T-helper 17 cell (primary cell): ENCODE measurements around the gene DNAH14. TPM values are rescaled to one million over a fixed set of nuclear protein-coding genes. Genes with fewer than 3 reads are reported as not detected.
A peak's percentile ranks its signal among the peaks of the same experiment; 100 is the strongest.
"Not testable (repeated sequence)": the region's sequence is repeated elsewhere in the genome, so short reads cannot be mapped to it uniquely, and the experiment has no call there.

ENCODE experiments used
- ATAC-seq: fragments of 150-1000 bp; cut with Tn5 transposase; 2 replicates; pipeline ENCODE4 v1.10.0; 2021; ENCODE audit warnings: mild to moderate bottlenecking, moderate library complexity
- DNase-seq, 3 donors: peaks; one replicate each; pipeline versions ENCODE4 v3.0.0 to v3.0.0-alpha.2; 2020 to 2021
- H3K9me3 ChIP-seq: one replicate; pipeline ENCODE4 v1.7.0; 2013; ENCODE audit warnings: low read length, mild to moderate bottlenecking; ENCODE audit not compliant: control insufficient read depth, poor library complexity, severe bottlenecking
- H3K27ac Mint-ChIP-seq: one replicate; pipeline ENCODE4 v1.8.0; 2022; ENCODE audit warnings: mild to moderate bottlenecking, moderate library complexity, mixed read lengths
- H3K27me3 Mint-ChIP-seq: one replicate; pipeline ENCODE4 v1.8.0; 2022; ENCODE audit warnings: mixed read lengths
- H3K36me3 Mint-ChIP-seq: one replicate; pipeline ENCODE4 v1.8.0; 2022; ENCODE audit warnings: low read depth, mixed read lengths
- H3K4me1 Mint-ChIP-seq: one replicate; pipeline ENCODE4 v1.8.0; 2022; ENCODE audit warnings: mild to moderate bottlenecking, mixed read lengths
- H3K4me3 Mint-ChIP-seq: one replicate; pipeline ENCODE4 v1.8.0; 2022; ENCODE audit warnings: mild to moderate bottlenecking, moderate library complexity, mixed read lengths
- total RNA-seq, 4 donors: library from RNA in 2 of 4; stranded (reverse) in 2 of 4; gene quantifications; one replicate each; pipeline ENCODE4 v1.2.3 and lab custom pipeline; 2022 to 2026

DNAH14 gene
- total RNA-seq, 2 donors from 2014 or later, result 1.1 TPM; not detected in 1

DNA sequence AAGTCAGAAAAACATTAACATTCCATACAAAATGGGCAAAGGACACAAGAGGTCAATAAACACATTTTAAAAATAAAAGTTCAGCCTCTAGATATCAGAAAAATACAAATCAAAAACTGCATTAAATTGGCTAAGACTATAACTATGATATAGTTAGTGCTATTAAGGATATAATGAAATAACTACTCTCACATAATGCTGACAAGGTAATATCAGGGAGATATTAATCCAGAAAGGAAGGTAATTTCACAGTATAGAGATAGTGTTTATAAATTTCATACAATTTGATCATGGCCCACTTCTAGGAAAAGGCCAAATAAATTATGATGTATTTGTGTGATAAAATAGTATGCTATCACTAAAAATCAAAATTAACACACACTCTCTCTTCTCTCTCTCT is 436.5 kb downstream of the DNAH14 start:
- H3K9me3 ChIP-seq, result no peaks in the 10 kb centered on the region
- no peak overlapping the region for H3K4me3 Mint-ChIP-seq
- DNase-seq (no peak), ATAC-seq (no peak)
- peaks cover 27% of the 10 kb centered on the region for H3K27me3 Mint-ChIP-seq
- no peaks in the 10 kb centered on the region for H3K4me1 Mint-ChIP-seq
- no peak overlapping the region for H3K27ac Mint-ChIP-seq
- no peaks in the 10 kb centered on the region for H3K36me3 Mint-ChIP-seq

DNA sequence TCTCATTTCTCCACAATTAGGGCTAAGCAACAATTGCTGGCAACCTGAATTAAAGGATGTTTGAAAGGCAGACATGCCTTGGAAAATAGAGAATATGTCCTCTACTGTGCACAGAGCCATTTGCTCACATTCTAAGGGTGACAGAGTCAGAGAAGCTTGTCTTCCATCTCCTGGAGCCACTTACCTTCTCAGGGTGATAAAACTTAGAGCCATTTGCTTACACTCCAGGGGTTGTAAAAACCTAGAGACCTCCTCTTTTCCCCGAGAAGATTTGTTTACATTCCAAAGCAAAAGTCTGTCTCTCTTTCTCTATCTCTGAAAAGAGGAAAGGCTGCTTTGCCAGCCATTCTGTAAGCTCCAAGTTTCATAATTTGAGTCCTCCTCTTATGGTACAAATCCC is 437.1 kb downstream of the DNAH14 start:
- no peak overlapping the region for H3K27ac Mint-ChIP-seq
- DNase-seq, result no peak
- H3K4me1 Mint-ChIP-seq, result no peaks in the 10 kb centered on the region

DNA sequence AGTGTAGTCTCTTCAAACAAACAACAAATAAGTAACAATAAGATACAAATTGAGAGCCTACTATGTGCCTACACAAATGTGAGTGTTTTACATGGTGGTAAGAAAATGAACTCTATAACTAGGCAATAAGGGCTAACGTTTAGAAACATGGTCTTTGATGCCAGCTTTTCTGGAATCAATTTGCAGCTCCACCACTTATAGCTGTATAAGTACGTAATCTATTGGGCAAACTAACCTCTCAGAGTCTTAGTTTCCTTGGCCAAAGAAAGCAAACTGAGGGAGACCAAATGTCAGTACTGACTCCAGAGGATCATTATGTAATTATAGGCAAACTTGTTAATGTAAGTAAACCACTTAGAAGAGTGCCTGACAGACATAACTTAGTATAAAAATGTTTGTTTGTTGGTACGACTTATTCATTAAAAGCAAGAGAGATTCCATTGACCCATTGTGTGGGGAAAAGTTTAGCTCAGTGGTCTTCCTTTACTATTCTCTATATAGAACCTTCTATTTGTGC is 438.6 kb downstream of the DNAH14 start:
- no peak for DNase-seq
- no peak overlapping the region for H3K27ac Mint-ChIP-seq
- H3K4me3 Mint-ChIP-seq, result no peak overlapping the region
- no peaks in the 10 kb centered on the region for H3K9me3 ChIP-seq
- no peaks in the 10 kb centered on the region for H3K36me3 Mint-ChIP-seq
- H3K27me3 Mint-ChIP-seq, result peaks cover 27% of the 10 kb centered on the region
- no peaks in the 10 kb centered on the region for H3K4me1 Mint-ChIP-seq
- ATAC-seq, result no peak

More for the DNA sequence above, 437.1 kb downstream of the DNAH14 start:
- H3K36me3 Mint-ChIP-seq, result no peaks in the 10 kb centered on the region
- ATAC-seq, result no peak
- H3K27me3 Mint-ChIP-seq, result peaks cover 27% of the 10 kb centered on the region
- H3K4me3 Mint-ChIP-seq, result no peak overlapping the region
- no peaks in the 10 kb centered on the region for H3K9me3 ChIP-seq

DNA sequence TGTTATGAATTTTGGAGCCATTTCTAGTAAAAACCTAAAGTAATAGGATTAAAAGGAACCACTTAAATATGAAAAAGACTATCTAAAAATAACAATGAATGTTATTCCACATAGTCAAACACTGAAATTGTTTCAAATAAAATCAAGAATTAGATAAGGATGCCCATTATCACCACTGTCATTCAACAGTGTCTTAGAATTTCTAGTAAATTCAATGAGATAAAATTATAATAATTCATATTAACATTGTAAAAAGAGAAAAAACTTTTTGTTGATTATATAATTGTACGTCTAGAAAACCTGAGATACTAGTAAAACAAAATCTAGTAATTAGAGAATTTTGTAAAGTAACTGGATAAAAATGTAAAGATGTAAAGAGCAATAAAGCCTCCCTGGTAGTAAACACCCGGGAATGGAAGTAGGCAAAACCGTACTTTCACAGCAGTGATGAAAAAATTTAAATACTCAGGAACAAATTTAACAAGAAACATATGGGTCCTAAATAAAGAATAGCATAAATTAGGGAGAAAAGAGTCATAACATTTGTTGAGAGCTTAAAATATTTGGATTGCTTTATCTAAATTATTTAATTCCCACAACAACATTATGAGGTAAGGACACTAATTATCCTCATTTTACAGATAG is 442.0 kb downstream of the DNAH14 start:
- no peak overlapping the region for H3K4me3 Mint-ChIP-seq
- no peaks in the 10 kb centered on the region for H3K9me3 ChIP-seq
- ATAC-seq, result no peak
- H3K27me3 Mint-ChIP-seq, result peaks cover 15% of the 10 kb centered on the region
- no peak overlapping the region for H3K27ac Mint-ChIP-seq
- H3K36me3 Mint-ChIP-seq, result no peaks in the 10 kb centered on the region
- no peaks in the 10 kb centered on the region for H3K4me1 Mint-ChIP-seq
- no peak for DNase-seq

DNA sequence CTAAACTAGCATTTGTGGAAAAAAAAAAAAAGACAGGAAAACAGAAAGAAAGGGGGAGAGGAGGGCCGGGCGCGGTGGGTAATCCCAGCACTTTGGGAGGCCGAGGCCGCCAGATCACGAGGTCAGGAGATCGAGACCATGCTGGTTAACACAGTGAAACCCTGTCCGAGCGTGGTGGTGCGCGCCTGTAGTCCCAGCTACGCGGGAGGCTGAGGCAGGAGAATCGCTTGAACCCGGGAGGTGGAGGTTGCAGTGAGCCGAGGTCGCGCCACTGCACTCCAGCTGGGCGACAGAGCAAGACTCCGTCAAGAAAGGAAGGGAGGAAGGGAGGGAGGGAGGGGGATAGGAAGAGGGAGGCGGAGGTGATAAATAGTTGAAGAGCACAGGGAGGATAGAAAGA is 443.7 kb downstream of the DNAH14 start:
- ATAC-seq (no peak), DNase-seq (no peak)
- no peaks in the 10 kb centered on the region for H3K36me3 Mint-ChIP-seq
- H3K27ac Mint-ChIP-seq, result no peak overlapping the region
- peaks cover 3% of the 10 kb centered on the region for H3K27me3 Mint-ChIP-seq
- no peaks in the 10 kb centered on the region for H3K9me3 ChIP-seq
- H3K4me3 Mint-ChIP-seq, result no peak overlapping the region
- no peaks in the 10 kb centered on the region for H3K4me1 Mint-ChIP-seq

DNA sequence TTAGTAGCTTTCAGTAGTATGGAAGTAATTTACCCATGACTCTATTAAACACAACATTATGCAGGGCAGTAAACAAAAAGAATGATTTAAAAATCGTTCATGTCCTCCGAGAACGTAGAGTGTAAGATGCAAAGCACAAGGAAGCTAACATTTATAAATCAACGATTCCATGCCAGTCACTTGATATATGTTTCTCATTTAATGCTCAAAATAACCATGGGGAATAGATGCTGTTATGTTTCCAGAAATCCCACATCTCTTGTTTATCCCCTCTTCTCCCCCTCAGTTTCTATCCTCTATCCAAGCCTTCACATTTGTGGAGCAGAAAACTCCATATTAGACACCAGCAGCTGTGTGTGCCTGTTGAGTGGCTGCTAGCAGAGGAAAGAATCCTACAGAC is 445.5 kb downstream of the DNAH14 start:
- H3K27ac Mint-ChIP-seq, result no peak overlapping the region
- DNase-seq (no peak), ATAC-seq (no peak)
- H3K9me3 ChIP-seq, result no peaks in the 10 kb centered on the region
- no peaks in the 10 kb centered on the region for H3K27me3 Mint-ChIP-seq
- H3K4me3 Mint-ChIP-seq, result no peak overlapping the region
- H3K36me3 Mint-ChIP-seq, result no peaks in the 10 kb centered on the region
- peaks cover under 1% of the 10 kb centered on the region for H3K4me1 Mint-ChIP-seq

DNA sequence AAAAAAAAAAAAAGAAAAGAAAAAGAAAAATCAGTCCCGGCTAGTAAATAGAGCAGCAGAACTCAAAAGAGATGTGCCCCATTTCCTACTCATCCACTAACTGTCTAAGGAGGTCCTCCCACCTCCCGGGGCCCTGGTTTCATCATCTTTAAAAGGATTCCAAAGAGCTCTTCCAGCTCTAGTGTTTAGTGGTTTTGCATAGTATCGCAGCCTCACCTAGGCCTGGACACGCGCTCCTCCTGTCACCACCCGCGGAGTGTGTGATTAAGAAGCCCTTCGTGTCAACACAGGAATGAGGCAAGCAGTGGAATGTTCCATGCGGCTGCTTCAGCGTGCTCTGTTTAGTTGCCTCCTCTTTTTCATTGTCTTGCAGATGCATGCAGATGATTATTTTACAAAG is 449.4 kb downstream of the DNAH14 start:
- Mint-ChIP-seq H3K36me3 (no peaks in the 10 kb centered on the region), H3K4me1 (peaks cover 2% of the 10 kb centered on the region)
- DNase-seq, result no peak

DNA sequence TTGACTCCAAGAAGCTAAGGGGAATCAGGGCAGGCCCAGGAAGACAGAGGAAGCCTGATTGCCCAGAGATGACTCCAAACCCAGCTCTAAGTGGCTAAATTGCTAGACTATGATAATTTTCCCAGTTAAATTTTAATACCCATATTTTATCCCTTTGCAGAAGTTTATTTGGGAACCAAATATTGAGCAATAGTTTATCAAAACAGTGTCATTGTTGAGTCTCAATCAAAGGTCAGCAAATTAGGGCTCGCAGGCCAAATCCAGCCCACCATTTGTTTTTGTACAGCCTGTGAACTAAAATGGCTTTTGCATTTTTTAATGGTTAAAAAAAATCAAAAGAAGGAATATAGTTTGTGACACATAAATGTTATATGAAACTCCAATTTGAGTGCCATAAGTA is 451.2 kb downstream of the DNAH14 start:
- H3K27ac Mint-ChIP-seq, result peak overlapping the region; percentile 67
- H3K4me3 Mint-ChIP-seq, result no peak overlapping the region

More for the DNA sequence above, 449.4 kb downstream of the DNAH14 start:
- no peaks in the 10 kb centered on the region for H3K27me3 Mint-ChIP-seq
- no peak overlapping the region for H3K27ac Mint-ChIP-seq
- H3K4me3 Mint-ChIP-seq, result no peak overlapping the region
- no peaks in the 10 kb centered on the region for H3K9me3 ChIP-seq
- no peak for ATAC-seq

DNA sequence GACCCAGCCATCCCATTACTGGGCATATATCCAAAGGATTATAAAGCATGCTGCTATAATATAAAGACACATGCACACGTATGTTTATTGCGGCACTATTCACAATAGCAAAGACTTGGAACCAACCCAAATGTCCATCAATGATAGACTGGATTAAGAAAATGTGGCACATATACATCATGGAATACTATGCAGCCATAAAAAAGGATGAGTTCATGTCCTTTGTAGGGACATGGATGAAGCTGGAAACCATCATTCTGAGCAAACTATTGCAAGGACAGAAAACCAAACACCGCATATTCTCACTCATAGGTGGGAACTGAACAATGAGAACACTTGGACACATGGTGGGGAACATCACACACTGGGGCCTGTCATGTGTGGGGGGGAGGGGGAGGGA is 457.4 kb downstream of the DNAH14 start:
- H3K4me1 Mint-ChIP-seq, H3K4me3 Mint-ChIP-seq, H3K36me3 Mint-ChIP-seq, DNase-seq, H3K9me3 ChIP-seq, H3K27me3 Mint-ChIP-seq, H3K27ac Mint-ChIP-seq, ATAC-seq: not testable (repeated sequence)

More for the DNA sequence above, 451.2 kb downstream of the DNAH14 start:
- Mint-ChIP-seq H3K36me3 (no peaks in the 10 kb centered on the region), H3K27me3 (no peaks in the 10 kb centered on the region), H3K4me1 (peaks cover 2% of the 10 kb centered on the region)
- no peak for ATAC-seq
- H3K9me3 ChIP-seq, result no peaks in the 10 kb centered on the region
- DNase-seq, result no peak

DNA sequence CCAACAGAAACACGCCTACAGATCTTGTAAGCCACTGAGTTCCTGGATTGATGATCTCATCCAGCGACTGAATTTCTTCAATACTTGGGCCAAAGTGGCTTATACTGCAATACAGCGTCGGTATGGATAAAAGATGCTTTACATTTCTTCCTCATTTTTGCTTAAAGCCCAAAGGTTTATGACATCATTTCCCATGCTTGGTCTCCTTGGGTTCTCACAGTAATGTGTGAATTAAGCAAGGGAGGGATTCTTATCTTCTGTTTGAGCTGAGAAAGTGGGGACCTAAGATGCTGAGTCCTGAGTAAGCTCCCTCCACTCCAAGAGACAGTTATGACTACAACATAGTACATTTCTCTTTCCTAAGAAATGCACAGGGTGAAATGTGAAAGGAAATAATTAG is 458.9 kb downstream of the DNAH14 start:
- no peaks in the 10 kb centered on the region for H3K27me3 Mint-ChIP-seq
- no peak overlapping the region for H3K4me3 Mint-ChIP-seq
- ATAC-seq (no peak), DNase-seq (no peak)
- H3K27ac Mint-ChIP-seq, result no peak overlapping the region
- peaks cover 6% of the 10 kb centered on the region for H3K4me1 Mint-ChIP-seq
- H3K9me3 ChIP-seq, result no peaks in the 10 kb centered on the region
- H3K36me3 Mint-ChIP-seq, result no peaks in the 10 kb centered on the region

DNA sequence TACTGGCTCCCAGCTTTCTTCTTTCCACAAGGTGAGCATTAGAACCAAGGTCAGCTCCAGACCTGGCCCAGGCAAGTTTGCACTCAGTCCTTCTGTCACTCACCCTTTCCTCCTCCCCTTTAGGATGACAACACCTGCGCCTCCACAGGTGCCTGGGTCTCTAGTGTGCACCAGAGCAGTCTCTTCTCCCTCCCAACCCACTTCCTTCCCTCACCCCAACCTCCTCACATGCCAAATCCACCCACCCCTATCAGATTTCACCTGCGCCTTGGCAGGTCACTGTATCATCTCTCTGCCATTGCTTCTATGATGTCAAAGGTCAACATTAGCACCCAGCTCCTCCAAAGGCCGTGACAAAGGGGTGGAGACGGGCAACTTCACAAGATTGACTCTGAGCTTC is 460.4 kb downstream of the DNAH14 start:
- DNase-seq (no peak), ATAC-seq (no peak)
- H3K9me3 ChIP-seq, result no peaks in the 10 kb centered on the region
- Mint-ChIP-seq H3K27me3 (no peaks in the 10 kb centered on the region), H3K27ac (no peak overlapping the region), H3K4me3 (no peak overlapping the region), H3K36me3 (no peaks in the 10 kb centered on the region), H3K4me1 (peaks cover 6% of the 10 kb centered on the region)

DNA sequence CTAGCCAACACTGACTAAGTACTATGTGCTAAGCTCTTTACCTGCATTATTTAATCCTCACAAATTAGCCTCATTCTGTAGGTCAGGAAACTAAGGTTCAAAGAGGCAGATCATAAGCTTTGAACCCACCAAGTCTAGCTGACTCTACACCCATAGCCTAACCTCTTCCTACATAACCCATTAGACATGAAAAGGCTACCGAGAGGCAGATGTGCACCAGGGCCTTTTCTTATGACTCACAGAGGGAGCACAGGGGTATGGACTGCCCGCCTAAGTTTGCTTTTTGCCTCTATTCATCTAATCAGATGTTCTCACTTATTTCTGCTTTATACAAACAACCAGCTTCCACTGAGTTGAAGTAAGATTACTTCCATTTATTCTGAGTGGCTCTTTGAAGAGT is 466.9 kb downstream of the DNAH14 start:
- H3K9me3 ChIP-seq, result no peaks in the 10 kb centered on the region
- H3K36me3 Mint-ChIP-seq, result peaks cover 3% of the 10 kb centered on the region
- H3K27me3 Mint-ChIP-seq, result no peaks in the 10 kb centered on the region
- H3K27ac Mint-ChIP-seq, result peak overlapping the region; percentile 43
- H3K4me3 Mint-ChIP-seq, result no peak overlapping the region
- DNase-seq (no peak), ATAC-seq (no peak)
- peaks cover 9% of the 10 kb centered on the region for H3K4me1 Mint-ChIP-seq

DNA sequence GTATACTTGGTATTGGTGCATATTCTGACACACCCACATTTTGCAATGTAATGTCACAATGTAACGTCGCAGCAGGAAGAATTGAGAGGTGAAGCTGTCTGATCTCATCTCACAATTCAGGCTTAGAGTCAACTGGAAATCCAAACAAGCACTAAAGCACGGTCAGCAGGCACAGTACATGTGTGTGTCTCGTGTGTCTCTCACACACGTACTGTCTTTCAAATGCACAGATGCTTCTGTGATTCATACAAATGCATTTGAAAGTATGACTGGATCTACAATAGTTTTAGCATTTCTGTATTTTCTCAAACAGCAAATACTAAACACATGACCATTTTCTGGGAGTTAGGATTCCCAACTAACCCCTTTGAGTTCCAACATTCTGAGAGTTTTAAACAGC is 471.5 kb downstream of the DNAH14 start:
- DNase-seq, result no peak
- ATAC-seq, result no peak
- Mint-ChIP-seq H3K36me3 (peaks cover 9% of the 10 kb centered on the region), H3K4me1 (peaks cover 15% of the 10 kb centered on the region), H3K27me3 (no peaks in the 10 kb centered on the region), H3K4me3 (no peak overlapping the region), H3K27ac (no peak overlapping the region)
- no peaks in the 10 kb centered on the region for H3K9me3 ChIP-seq

DNA sequence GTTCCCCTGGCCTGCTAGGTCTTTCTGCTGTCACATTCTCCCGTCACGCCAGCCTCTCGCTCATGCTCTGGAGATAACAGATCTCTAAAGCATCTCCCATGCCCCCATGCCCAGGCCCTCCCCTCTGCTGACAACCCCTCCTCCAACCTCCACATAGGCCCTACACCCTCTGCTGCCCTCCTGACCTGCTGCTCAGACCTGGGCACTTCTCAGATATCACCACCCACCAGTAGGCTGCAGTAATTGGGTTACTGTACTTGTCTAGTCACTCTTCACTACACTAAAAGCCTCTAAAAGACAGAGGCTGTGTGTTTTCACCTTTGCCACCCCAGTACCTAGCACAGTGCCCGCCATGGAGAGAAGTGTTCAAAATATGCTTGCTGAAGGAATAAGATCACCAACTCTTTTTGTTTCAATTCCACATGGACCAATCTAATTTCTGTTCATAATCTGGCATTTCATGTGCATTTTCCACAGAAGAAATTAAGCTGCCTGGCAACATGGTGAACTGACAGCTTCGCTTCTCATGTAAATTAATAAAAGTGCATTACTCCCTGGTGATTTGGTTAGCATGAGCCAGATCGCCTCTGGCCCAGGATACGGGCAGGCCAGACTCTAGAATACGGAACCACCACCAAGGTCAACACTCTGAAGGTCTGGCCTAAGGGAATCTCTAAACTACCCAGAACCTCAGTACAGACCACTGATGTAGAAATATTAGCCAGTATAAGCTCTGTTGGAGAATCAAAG is 477.7 kb downstream of the DNAH14 start:
- Mint-ChIP-seq H3K36me3 (peaks cover 11% of the 10 kb centered on the region), H3K4me1 (peaks cover 11% of the 10 kb centered on the region), H3K4me3 (no peak overlapping the region), H3K27ac (no peak overlapping the region), H3K27me3 (no peaks in the 10 kb centered on the region)
- ATAC-seq (no peak), DNase-seq (no peak)
- H3K9me3 ChIP-seq, result no peaks in the 10 kb centered on the region
